ENCODE results near the gene INSYN1. TPM values are rescaled to one million over a fixed set of nuclear protein-coding genes. Genes with fewer than 3 reads are reported as not detected.

Gene INSYN1
- polyA plus RNA-seq, 3 donors = not detected

DNA sequence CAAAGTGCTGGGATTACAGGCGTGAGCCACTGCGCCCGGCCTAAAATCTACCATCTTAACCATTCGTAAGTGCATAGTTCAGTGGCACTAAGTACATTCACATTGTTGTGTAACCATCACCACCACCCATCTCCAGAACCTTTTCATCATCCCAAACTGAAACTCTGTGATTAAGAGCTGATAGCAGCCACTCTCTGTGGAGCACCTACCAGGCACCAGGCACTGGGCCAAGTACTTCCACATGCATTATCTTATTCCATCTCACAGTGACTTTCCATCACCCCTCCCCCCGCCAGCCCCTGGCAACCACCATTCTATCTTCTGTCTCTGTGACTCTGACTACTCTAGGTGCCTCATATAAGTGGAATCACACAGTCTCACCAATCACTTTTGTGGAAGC lies 2.3 kb upstream of the INSYN1 start:
- DNase-seq = no peak
- Mint-ChIP-seq H3K4me1 (peaks cover 2% of the 10 kb centered on the region), H3K27me3 (ENCODE audit: low read depth in 3 of 3) (peaks cover 38 to 59% (median 43%) of the 10 kb centered on the region in 3 donors), H3K4me3 (peak overlapping the region in 1 of 2 donors; percentile 60), H3K36me3 (peaks cover 0 to 2% of the 10 kb centered on the region in 2 donors), H3K27ac (no peak overlapping the region), H3K9me3 (peaks cover 0 to 6% (median 2%) of the 10 kb centered on the region in 7 donors)
- Histone ChIP-seq H3K9ac (ENCODE audit: insufficient read depth, low read length, poor library complexity, severe bottlenecking) (no peak overlapping the region), H3K27ac (ENCODE audit: low read depth in 1 of 2, low read length in 2 of 2) (no peak overlapping the region), H3K4me1 (ENCODE audit: control insufficient read depth in 1 of 2, insufficient read depth in 2 of 2, low read length in 2 of 2) (no peaks in the 10 kb centered on the region), H3K9me3 (replicated peaks in 1 of 2; ENCODE audit: control insufficient read depth in 1 of 2, insufficient read depth in 1 of 2, low read length in 2 of 2) (no peaks in the 10 kb centered on the region), H4K20me1 (ENCODE audit: insufficient read depth, low read length) (no peaks in the 10 kb centered on the region), H3K27me3 (ENCODE audit: control insufficient read depth in 2 of 2, insufficient read depth in 2 of 2, low read length in 2 of 2) (peaks cover 38 to 54% of the 10 kb centered on the region in 2 donors), H3K79me2 (ENCODE audit: insufficient read depth, low read length) (no peaks in the 10 kb centered on the region), H3K4me2 (replicated peaks; ENCODE audit: extremely low read depth, low read length, poor library complexity, severe bottlenecking) (no peak overlapping the region), H3K4me3 (replicated peaks in 1 of 3; ENCODE audit: low read depth in 2 of 3, low read length in 3 of 3) (no peak overlapping the region), H3K36me3 (replicated peaks in 1 of 2; ENCODE audit: control insufficient read depth in 1 of 2, insufficient read depth in 2 of 2, low read length in 2 of 2) (no peaks in the 10 kb centered on the region), H2AFZ (ENCODE audit: insufficient read depth, low read depth, low read length, poor library complexity, severe bottlenecking) (no peak overlapping the region)
- intact Hi-C loops (cut with micrococcal nuclease) = no loop called here
- 98% methylated on average over 5 of the region's 5 CpGs for WGBS (ENCODE audit: insufficient coverage)
- TF ChIP-seq CTCF (IDR thresholded peaks at IDR 0.05) = no peak

- no peaks in the 10 kb centered on the region for H3K36me3 ChIP-seq (replicated peaks in 1 of 2; ENCODE audit: control insufficient read depth in 1 of 2, insufficient read depth in 2 of 2, low read length in 2 of 2)
- peaks cover 0 to 2% of the 10 kb centered on the region in 2 donors for H3K36me3 Mint-ChIP-seq
- no peak overlapping the region for H3K27ac Mint-ChIP-seq
- H3K9me3 ChIP-seq (replicated peaks in 1 of 2; ENCODE audit: control insufficient read depth in 1 of 2, insufficient read depth in 1 of 2, low read length in 2 of 2) = no peaks in the 10 kb centered on the region
- no peaks in the 10 kb centered on the region for H3K4me1 ChIP-seq (ENCODE audit: control insufficient read depth in 1 of 2, insufficient read depth in 2 of 2, low read length in 2 of 2)
- H3K27ac ChIP-seq (ENCODE audit: low read depth in 1 of 2, low read length in 2 of 2) = no peak overlapping the region
- H3K4me3 ChIP-seq (replicated peaks in 1 of 3; ENCODE audit: low read depth in 2 of 3, low read length in 3 of 3) = no peak overlapping the region
- intact Hi-C loops (cut with micrococcal nuclease) = no loop called here
- no peak overlapping the region for H2AFZ ChIP-seq (ENCODE audit: insufficient read depth, low read depth, low read length, poor library complexity, severe bottlenecking)
- no peaks in the 10 kb centered on the region for H4K20me1 ChIP-seq (ENCODE audit: insufficient read depth, low read length)
- TF ChIP-seq CTCF (IDR thresholded peaks at IDR 0.05) = no peak
- H3K27me3 Mint-ChIP-seq (ENCODE audit: low read depth in 3 of 3) = peaks cover 49 to 69% (median 53%) of the 10 kb centered on the region in 3 donors
- no peaks in the 10 kb centered on the region for H3K79me2 ChIP-seq (ENCODE audit: insufficient read depth, low read length)
- peaks cover 39 to 60% of the 10 kb centered on the region in 2 donors for H3K27me3 ChIP-seq (ENCODE audit: control insufficient read depth in 2 of 2, insufficient read depth in 2 of 2, low read length in 2 of 2)
- 65% methylated on average over 8 of the region's 8 CpGs for WGBS (ENCODE audit: insufficient coverage)
- peaks cover 0 to 6% (median 2%) of the 10 kb centered on the region in 7 donors for H3K9me3 Mint-ChIP-seq
- H3K4me3 Mint-ChIP-seq = peak overlapping the region in 1 of 2 donors; percentile 81
- no peak for DNase-seq
- no peak overlapping the region for H3K4me2 ChIP-seq (replicated peaks; ENCODE audit: extremely low read depth, low read length, poor library complexity, severe bottlenecking)
- H3K9ac ChIP-seq (ENCODE audit: insufficient read depth, low read length, poor library complexity, severe bottlenecking) = no peak overlapping the region
- peaks cover 2% of the 10 kb centered on the region for H3K4me1 Mint-ChIP-seq
Measured at GRCh38 chr15:73754461-73754860, 1.3 kb upstream of the INSYN1 start.
